Fibroblast of mammary gland (primary cell): ENCODE measurements around the gene RNASE11.
"Not testable (repeated sequence)": the region's sequence is repeated elsewhere in the genome, so short reads cannot be mapped to it uniquely, and the experiment has no call there.

ENCODE experiments used
- DNase-seq: peaks from one replicate; pipeline ENCODE4 v3.0.0-alpha.2; 2010; ENCODE audit warnings: low read depth
- H3K4me3 ChIP-seq: 2 replicates; pipeline ENCODE4 v1.5.1; 2011; ENCODE audit warnings: low read depth, mild to moderate bottlenecking, low read length, moderate library complexity; ENCODE audit not compliant: control insufficient read depth
- CTCF ChIP-seq: conservative IDR thresholded peaks from 2 replicates; pipeline ENCODE4 v1.5.1; 2011; ENCODE audit warnings: low read depth, low read length, inconsistent platforms; ENCODE audit not compliant: control insufficient read depth, insufficient read depth

The RNASE11 gene

DNA sequence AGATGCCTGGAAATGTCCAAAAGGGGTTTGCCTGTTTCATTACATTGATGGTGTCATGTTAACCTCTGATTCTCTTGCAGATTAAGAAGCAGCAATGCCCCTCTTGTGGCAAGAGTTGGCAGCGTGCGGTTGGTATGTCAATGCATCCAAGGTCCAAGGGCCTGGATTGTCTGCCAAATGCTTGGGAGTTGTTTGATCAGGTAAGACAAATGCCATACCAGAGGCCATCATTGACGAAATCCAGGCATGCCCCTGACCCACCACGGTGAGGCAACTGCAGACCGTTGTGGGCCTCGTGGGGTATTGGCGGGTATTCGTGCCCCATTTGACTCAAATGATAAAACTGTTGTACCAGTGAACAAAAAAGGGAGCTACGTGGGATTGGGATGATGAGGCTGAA lies 14.8 kb upstream of the RNASE11 start:
- DNase-seq = no peak
- TF ChIP-seq CTCF = no peak
- H3K4me3 ChIP-seq = no peak overlapping the region

- no peak for TF ChIP-seq CTCF
- H3K4me3 ChIP-seq = no peak overlapping the region
- no peak for DNase-seq
Observed at GRCh38 chr14:20601522-20601921, 13.7 kb upstream of the RNASE11 start.

DNA sequence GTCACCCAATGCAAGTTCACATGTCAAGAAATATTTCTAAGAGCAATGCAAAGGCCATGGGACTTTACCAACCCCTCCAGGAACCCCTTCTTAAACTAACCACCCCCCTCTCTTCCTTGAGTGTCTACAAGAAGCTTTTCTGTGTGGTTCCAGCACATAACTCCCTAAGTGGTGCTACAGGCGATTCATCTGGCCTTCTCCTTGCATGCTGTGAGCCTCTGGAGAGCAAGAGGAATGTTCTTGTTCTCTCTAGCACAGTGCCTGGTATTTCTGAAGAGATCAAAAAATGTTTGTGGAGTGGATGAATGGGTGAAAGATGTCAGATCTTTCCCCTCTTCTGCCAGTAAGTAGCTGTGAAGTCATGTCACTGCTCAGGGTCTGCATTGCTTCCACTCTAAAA lies 9.3 kb upstream of the RNASE11 start:
- no peak overlapping the region for H3K4me3 ChIP-seq
- DNase-seq = no peak

GRCh38 chr14:20595726-20596125 lies 7.9 kb upstream of the RNASE11 start:
- H3K4me3 ChIP-seq, DNase-seq: not testable (repeated sequence)

More for the DNA sequence above, 9.3 kb upstream of the RNASE11 start:
- TF ChIP-seq CTCF = no peak

GRCh38 chr14:20592574-20592973 lies 4.8 kb upstream of the RNASE11 start:
- no peak overlapping the region for H3K4me3 ChIP-seq
- no peak for TF ChIP-seq CTCF
- DNase-seq = no peak

DNA sequence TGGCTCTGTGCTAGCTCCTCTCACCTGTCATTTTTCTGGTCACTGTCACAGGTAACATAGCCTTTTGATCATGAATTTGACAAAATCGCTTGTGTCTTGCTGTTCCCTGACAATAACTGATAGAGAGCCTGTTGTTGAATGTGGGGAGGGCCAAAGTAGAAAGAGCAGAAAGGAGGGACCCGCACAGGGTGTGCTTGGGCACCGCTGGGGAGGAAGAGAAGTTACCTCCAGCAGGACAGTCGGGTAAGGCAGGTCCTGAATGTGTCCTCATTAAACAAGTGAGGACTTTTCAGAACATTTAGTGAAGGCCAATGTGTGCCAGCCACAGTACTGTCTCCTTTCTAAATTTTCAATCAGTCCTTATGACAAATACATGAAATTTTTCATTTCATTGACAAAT lies 3.4 kb upstream of the RNASE11 start, which contains the start of gene RNASE12:
RNASE12 (minus strand) TSS at position 142 of the 400 bp plus-strand sequence. CDS start 653 bp downstream, outside the sequence.
- no peak for TF ChIP-seq CTCF
- no peak for DNase-seq
- H3K4me3 ChIP-seq = no peak within 1 kb of the TSS

DNA sequence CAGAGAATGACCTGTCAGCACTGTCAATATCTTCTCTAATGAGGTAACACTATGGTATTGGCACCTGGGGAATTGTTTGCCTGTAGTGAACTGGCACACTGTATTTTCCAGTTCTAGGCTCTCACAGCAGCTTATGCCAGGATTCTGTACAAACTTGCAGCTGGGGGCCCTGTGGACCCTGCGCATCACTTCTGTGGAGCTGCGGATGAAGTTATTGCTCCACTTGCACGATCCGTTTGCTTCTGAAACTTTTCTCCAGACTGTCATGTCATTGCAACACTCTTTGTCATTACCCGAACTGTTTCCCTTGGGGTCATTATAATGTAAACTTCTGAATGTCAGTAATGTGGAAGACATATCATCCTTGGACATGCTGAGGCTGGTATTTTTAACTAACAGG lies 3.9 kb downstream of the RNASE11 start:
- no peak for DNase-seq
- TF ChIP-seq CTCF = no peak
- H3K4me3 ChIP-seq = no peak overlapping the region
